Glomerular endothelial cell (primary cell): ENCODE data around the gene NUDT15. TPM values are rescaled to one million over a fixed set of nuclear protein-coding genes. Genes with fewer than 3 reads are reported as not detected.
A peak's percentile ranks its signal among the peaks of the same experiment; 100 is the strongest.
"Not testable (repeated sequence)": the region's sequence is repeated elsewhere in the genome, so short reads cannot be mapped to it uniquely, and the experiment has no call there.

Experiments
- DNase-seq: peaks from one replicate; pipeline ENCODE4 v3.0.0-alpha.2; 2011; ENCODE audit warnings: low read depth, low spot score; ENCODE audit errors: extremely low read depth
- total RNA-seq: library from RNA; depleted of rRNA; stranded (reverse); fragments of >200 nt; gene quantifications from 2 replicates; pipeline ENCODE4 v1.2.3, GENCODE V29; 2015

The NUDT15 gene
- 7.9 TPM in 2 replicates for total RNA-seq

DNA sequence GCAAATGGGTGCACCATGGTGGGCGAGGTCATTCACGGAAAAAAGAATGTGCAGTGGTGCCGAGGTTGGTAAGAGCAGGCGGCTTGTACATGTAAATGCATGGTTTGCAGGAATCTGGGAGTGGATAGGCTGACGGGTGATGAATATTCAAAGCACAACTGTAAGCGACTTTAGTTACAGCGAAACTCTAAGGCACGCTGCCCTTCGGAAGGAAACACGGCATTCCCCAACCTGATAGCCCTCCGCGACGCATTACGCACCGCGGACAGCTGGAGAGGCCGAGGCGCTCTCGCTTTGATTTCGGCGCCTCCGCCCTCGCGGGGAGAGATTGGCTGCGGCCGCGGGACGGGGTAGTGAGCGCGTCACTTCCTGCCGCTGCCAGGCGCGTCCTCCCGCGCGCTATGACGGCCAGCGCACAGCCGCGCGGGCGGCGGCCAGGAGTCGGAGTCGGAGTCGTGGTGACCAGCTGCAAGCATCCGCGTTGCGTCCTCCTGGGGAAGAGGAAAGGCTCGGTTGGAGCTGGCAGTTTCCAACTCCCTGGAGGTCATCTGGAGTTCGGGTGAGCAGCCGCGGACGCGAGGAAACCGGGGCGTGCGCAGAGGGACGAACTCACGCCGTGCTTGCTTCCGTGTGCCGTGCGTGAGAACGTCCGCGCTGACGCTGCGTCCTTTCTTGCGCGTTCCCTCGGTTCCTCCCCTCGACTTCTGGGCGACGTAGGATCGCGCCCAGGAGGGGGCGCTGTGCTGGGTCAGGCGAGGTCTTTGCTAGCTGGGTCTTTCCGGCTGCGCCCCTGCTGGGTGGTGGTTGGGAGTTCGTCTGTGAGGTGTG is at the start of gene NUDT15:
Gene NUDT15, plus strand, starts transcription at position 381 of the 828 bp plus-strand sequence. Its CDS starts 21 bp downstream, at position 402.
- peak; percentile 78 for DNase-seq

- no peak for DNase-seq
These were observed 47.1 kb upstream of the NUDT15 start for GRCh38 chr13:47990427-47990826.

DNA sequence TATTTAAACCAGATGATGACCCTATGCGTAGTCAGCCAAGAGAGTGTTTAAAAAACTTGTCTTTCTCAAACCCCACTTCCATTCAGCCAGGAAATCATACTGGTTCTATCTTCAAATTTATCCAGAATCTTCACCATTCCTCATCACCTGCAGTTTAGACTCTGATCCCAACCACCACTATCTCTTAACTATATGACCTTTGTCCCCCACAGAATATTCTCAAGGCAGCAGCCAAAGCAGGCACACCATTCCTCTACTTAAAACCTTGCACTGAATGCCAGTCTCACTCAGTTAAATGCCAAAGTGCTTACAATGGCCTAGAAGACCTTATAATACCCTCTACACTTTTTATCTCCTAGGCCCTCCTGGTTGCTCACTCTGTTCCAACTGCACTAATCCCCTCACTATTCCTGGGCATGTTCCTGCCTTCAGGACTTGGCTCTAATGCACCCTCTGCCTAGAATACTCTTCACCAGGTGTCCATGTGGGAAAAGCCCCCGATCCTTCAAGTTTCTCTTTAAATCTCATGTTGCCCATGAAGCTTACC is 46.5 kb upstream of the NUDT15 start:
- DNase-seq: no peak

DNA sequence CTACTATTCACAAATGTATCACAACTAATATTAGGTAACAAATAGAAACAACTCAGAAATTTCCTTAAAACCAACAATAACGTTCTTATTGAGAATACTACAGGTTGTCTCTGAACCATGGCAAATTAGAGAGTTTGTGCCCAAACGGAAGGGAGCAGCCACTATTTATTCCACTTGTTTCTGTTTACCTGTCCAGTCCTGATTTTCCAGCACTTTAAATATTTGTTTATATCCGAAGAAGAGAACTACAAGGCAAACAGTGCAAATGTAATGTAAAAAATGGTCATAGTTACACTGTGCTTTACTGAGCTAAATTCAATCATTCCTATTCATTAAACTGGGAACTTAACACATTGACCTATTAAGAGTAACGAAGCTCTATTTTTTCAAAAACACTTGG is 45.7 kb upstream of the NUDT15 start:
- DNase-seq: no peak

DNA sequence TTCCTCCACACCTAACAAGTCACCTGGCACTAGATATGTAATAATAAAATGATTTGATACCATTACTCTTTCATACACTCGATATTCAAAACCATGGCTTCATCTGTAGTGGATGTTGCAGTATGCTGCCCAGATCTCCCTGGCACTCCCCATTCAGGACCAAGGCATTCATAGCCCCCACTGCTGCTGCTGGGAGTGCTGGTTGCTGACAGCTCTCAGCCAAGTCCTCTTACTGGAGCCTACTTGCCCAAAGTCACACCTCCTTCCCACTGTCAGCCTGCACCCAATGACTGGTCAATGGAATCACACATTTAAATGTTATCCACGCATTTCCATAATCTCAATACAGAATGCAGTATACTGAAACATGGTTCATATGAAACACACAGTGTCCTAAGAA is 40.1 kb upstream of the NUDT15 start:
- no peak for DNase-seq

DNA sequence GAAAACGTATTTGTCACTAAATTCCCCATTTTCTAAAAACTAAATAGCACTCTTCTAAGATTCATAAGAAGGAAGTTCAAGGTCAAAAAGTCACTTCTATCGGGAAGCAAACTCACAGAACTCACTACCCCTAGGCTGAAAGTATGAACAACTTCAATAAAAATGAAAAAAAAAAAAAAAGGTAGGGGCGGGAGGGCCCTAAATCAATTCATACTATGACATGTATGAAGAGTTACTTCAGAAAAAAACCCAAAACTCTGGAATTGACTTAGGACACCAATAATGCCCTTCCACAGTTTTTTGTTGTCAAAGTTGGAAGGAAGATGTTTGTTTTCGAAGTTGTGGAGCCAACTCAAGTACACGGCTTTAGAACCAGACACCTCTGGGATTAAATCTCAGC is 37.6 kb upstream of the NUDT15 start:
- DNase-seq: no peak

DNA sequence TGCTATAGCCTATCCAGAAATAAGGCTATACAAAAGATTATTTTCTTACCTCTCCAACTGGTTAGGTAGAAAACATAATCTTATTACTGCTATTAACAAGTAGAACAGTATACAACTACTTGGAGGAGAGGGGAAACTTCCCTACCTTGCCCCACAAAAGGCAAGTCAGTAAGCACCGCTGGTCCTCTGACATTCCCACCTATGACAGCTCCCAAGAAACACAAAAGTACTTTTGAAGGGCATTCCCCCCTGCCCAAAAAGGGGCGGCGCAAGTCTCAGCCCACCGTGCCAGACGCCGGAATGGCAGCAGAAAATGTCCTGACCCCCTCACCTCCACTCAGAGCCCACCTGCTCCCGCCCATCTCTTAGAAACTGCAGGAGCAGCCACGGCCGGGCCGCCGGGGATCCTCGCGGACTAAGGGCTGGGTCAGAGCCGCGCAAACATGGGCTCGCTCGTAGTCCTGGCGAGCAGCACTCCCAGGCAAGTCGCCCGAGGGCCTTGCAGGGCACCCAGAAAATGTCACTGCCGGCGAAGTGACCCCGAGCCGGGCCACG is 36.9 kb upstream of the NUDT15 start:
- DNase-seq: no peak

DNA sequence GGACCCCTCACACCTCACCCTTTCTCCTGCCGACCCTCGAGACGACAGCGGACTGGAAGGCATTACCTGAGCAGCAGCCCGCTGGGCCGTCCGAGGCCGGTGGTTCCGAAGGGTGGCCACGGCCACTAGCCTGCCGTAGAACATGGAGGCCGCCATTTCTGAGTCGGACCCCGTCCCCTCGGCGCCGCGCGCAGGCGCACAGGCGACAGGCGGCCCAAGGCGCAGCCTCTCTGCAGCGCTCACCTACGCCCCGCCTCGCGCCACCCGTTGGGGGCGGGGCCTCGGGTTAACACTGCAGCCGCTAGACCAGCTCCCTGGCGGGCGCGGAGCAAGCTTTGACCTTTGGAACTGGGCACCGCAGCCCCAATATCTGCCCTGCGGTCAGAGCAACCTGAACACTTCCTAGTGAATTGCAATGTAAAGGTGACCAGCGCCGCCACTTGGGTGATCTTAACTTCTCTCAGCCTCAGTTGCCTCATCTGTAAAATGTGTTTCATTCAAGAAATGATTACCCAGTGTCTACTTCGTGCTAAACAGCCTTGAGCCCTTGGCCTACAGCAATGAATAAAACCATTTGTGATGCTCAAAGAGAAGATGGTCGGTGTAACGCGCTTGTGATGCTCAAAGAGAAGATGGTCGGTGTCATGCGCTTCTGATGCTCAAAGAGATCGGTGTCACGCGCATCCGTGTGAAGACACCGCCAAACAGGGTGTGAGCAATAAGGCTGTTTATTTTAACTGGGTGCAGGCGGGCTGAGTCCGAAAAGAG is 36.2 kb upstream of the NUDT15 start, which contains the start of gene SUCLA2:
Gene SUCLA2, minus strand, starts transcription at position 160 of the 768 bp plus-strand sequence. Its CDS starts 4 bp downstream, at position 156.
- peak; percentile 22 for DNase-seq

DNA sequence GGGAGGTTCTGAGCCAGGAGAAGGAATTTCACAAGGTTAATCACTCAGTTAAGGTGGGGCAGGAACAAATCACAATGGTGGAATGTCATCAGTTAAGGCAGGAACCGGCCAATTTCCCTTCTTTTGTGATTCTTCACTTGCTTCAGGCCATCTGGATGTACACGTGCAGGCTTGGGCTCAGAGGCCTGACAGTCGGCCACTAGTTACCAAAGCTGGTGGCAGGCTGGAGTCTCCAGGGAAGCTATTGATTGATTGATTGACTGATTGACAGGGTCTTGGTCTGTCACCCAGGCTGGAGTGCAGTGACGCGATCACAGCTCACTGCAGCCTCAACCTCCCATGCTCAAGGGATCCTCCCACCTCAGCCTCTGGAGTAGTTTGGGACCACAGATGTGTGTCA is 35.5 kb upstream of the NUDT15 start:
- DNase-seq: not testable (repeated sequence)

GRCh38 chr13:48004201-48004600 is 33.3 kb upstream of the NUDT15 start:
- no peak for DNase-seq

DNA sequence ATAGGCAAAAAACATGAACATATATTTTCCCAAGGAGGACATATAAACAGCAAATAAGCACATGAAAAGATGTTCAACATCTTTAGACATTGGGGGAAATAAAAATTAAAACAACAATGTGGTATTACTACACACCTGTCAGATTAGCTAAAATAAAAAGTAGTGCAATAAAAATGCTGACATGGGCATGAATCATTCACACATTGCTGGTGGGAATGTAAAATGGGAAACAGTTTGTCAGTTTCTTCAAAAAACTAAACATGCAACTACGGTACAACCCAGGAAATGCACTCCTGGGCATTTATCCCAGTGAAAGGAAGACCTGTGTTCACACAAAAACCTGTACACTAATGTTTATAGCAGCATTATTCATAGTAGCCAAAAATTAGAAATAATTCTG is 31.1 kb upstream of the NUDT15 start:
- DNase-seq: no peak

GRCh38 chr13:48009284-48009683 is 28.2 kb upstream of the NUDT15 start:
- no peak for DNase-seq

DNA sequence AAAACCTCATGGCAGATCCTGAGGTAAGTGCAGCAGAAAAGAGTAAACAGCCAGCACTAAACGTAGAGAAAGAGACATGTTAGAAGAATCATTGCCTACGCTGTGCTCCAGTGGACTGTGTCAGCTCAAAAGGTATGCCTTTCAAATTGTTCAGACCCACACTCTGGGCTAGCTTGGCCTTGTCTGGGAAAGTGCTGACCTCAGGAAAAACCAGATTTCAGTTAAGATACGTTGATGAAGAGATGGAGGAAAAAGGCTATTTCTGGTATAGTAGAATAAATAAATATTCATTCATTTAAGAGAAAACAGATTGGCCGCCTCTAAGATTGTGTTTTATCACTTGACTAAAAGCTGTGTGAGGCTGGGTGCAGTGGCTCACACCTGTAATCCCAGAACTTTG is 26.8 kb upstream of the NUDT15 start:
- no peak for DNase-seq

DNA sequence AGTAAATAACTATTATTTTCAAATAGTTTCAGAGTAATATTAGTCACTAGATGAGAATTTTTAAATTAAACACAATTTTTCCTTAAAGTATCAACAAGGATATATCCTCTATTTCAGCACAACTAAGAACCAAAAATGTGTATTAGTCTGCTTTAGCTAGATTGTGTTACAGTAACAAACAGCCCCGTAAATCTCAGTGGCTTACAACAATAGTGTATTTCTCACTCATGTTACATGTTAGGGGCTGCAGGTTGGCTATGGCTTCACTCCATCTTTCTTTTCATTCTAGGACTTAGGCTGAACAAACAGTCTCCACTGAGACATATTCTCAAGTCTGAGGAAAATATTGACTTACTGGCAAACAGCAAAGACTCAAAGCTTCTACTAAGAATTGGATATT is 24.9 kb upstream of the NUDT15 start:
- DNase-seq: no peak

- no peak for DNase-seq
These were observed 23.2 kb upstream of the NUDT15 start for GRCh38 chr13:48014359-48014758.

DNA sequence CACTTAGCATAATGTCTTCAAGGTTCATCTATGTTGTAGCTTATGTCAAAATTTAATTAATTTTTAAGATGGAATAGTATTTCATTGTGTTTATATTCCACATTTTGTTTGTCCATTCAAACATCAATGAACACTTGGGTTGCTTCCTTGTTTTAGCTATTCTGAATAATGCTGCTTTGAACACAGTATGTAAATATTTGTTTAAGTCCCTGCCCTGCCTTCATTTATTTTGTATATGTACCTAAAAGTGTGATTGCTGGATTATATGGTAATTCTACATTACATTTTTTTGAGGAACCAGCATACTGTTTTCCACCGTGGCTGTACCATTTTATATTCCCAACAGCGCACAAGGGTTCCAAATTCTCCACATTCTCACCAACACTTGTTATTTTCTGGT is 18.9 kb upstream of the NUDT15 start:
- DNase-seq: no peak

DNA sequence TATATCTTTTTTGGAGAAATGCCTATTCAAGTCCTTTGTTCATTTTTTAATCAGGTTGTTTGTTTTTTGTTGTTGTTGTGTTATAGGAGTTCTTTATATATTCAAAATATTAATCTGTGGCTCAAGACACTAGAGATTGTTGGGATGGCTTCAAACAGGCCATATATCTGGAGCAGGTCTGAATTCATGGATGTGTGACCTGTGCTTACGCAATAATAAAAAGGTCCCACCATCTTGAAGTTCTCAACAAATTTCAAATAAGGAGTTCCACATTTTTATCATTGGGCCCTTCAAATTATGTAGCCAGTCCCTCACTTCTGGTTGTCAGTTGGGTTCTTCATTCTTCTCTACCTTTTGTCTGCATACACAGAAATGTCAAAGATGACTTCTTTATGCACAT is 17.7 kb upstream of the NUDT15 start:
- no peak for DNase-seq

- no peak for DNase-seq
These were observed 9.5 kb upstream of the NUDT15 start for GRCh38 chr13:48028066-48028465.

DNA sequence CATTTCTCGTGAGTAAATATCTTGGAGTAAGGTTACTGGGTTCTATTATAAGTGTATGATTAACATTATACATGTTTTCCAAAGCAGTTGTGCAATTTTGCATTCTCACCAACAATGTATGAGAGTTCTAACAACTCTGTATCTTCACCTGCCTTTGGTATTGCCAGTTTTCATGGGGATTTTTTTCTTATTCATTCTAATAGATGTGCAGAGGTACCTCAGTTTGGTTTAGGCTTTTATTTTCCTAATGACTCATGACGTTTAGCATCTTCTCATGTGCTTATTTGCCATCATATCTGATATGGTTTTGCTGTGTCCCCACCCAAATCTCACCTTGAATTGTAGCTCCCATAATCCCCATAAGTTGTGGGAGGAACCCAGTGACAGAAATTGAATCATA is 7.7 kb upstream of the NUDT15 start:
- DNase-seq: no peak

DNA sequence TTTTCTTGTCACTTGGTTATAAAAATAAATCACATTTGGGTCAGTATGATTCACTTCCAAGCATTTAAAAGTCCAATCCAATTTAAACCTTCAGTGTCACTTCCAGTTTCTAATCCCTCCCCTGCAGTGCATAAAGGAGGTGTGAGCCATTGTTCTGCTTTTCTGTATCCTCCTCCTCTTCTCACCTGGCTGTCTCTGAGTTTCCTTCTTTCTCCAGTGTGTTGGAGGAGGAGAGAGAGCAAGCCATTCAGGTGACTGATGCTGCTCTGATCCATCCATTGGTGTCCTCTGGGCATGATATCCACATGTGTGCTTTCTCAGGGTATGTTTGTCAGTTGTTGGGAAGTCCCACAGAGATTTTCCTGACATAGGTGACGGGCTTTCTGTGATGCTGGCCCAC is 1.2 kb downstream of the NUDT15 start:
- DNase-seq: no peak

DNA sequence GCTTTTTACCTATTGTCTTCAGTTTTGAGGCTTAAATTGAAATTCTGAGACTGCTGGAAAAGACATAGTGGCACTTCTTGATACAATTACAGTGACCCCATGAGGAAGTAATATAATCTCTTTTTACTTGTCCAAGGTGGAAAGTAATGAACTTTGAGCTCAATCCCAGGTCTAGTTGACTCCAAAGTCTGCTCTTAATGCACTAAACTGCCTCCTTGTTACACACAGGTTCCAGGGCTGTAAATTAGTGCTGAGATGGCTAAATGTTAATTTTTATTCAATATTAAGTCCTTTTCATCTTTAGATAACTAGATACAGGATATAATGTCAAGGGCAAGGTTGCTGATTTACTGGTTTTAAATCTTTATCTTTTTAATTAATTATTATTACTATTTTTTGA is 2.5 kb downstream of the NUDT15 start:
- DNase-seq: no peak
